ENCODE results near the gene TAX1BP3. TPM values are rescaled to one million over a fixed set of nuclear protein-coding genes. Genes with fewer than 3 reads are reported as not detected.

TAX1BP3 gene
- total and polyA plus RNA-seq, 2 of the 13 experiments (the other 11 are each of a cell fraction or from before 2014, with no cell fraction given) = 16.7 to 45.1 TPM

Other genes starting within 250 kb of the TAX1BP3 start
- not detected in 2 replicates for gene OR1E2, start 234.7 kb downstream of the TAX1BP3 start, total RNA-seq (2016; rRNA removed; fragmentation: Illumina TruSeq; extraction: Trizol)
- not detected in 2 replicates for gene OR1E2, start 234.7 kb downstream of the TAX1BP3 start, polyA plus RNA-seq (2011; rRNA removed)
- not detected in 2 replicates for gene SPATA22, start 196.8 kb downstream of the TAX1BP3 start, total RNA-seq (2016; rRNA removed; fragmentation: Illumina TruSeq; extraction: Trizol)
- gene SPATA22, start 196.8 kb downstream of the TAX1BP3 start, polyA plus RNA-seq (2011; rRNA removed) = not detected in 2 replicates
- gene ASPA, start 192.6 kb downstream of the TAX1BP3 start, total RNA-seq (2016; rRNA removed; fragmentation: Illumina TruSeq; extraction: Trizol) = not detected in 2 replicates
- gene ASPA, start 192.6 kb downstream of the TAX1BP3 start, polyA plus RNA-seq (2011; rRNA removed) = not detected in 2 replicates
- 0.46 and 1.0 TPM in 2 replicates for gene TRPV3, start 110.8 kb downstream of the TAX1BP3 start, total RNA-seq (2016; rRNA removed; fragmentation: Illumina TruSeq; extraction: Trizol)
- gene TRPV3, start 110.8 kb downstream of the TAX1BP3 start, polyA plus RNA-seq (2011; rRNA removed) = 0.40 and 0.90 TPM in 2 replicates
- 2.2 and 5.3 TPM in 2 replicates for gene TRPV1, start 59.2 kb downstream of the TAX1BP3 start, total RNA-seq (2016; rRNA removed; fragmentation: Illumina TruSeq; extraction: Trizol)
- gene TRPV1, start 59.2 kb downstream of the TAX1BP3 start, polyA plus RNA-seq (2011; rRNA removed) = 8.0 and 9.5 TPM in 2 replicates
- 25.2 and 30.9 TPM in 2 replicates for gene SHPK, start 32.3 kb downstream of the TAX1BP3 start, total RNA-seq (2016; rRNA removed; fragmentation: Illumina TruSeq; extraction: Trizol)
- 16.2 and 20.4 TPM in 2 replicates for gene SHPK, start 32.3 kb downstream of the TAX1BP3 start, polyA plus RNA-seq (2011; rRNA removed)
- 6.5 and 13.7 TPM in 2 replicates for gene CTNS, start 31.8 kb downstream of the TAX1BP3 start, total RNA-seq (2016; rRNA removed; fragmentation: Illumina TruSeq; extraction: Trizol)
- 9.5 and 13.0 TPM in 2 replicates for gene CTNS, start 31.8 kb downstream of the TAX1BP3 start, polyA plus RNA-seq (2011; rRNA removed)
- 42.2 and 45.1 TPM in 2 replicates for gene EMC6, start 234 bp upstream of the TAX1BP3 start, total RNA-seq (2016; rRNA removed; fragmentation: Illumina TruSeq; extraction: Trizol)
- gene EMC6, start 234 bp upstream of the TAX1BP3 start, polyA plus RNA-seq (2011; rRNA removed) = 47.7 and 53.7 TPM in 2 replicates
- gene P2RX5, start 27.6 kb upstream of the TAX1BP3 start, total RNA-seq (2016; rRNA removed; fragmentation: Illumina TruSeq; extraction: Trizol) = 0.90 and 0.95 TPM in 2 replicates
- gene P2RX5, start 27.6 kb upstream of the TAX1BP3 start, polyA plus RNA-seq (2011; rRNA removed) = 1.0 and 1.7 TPM in 2 replicates
- 7.8 and 8.1 TPM in 2 replicates for gene HASPIN, start 55.3 kb upstream of the TAX1BP3 start, total RNA-seq (2016; rRNA removed; fragmentation: Illumina TruSeq; extraction: Trizol)
- gene HASPIN, start 55.3 kb upstream of the TAX1BP3 start, polyA plus RNA-seq (2011; rRNA removed) = 1.9 and 2.7 TPM in 2 replicates
- gene ITGAE, start 132.6 kb upstream of the TAX1BP3 start, total RNA-seq (2016; rRNA removed; fragmentation: Illumina TruSeq; extraction: Trizol) = 49.0 and 56.3 TPM in 2 replicates
- 38.2 and 42.3 TPM in 2 replicates for gene ITGAE, start 132.6 kb upstream of the TAX1BP3 start, polyA plus RNA-seq (2011; rRNA removed)
- gene NCBP3, start 177.7 kb upstream of the TAX1BP3 start, total RNA-seq (2016; rRNA removed; fragmentation: Illumina TruSeq; extraction: Trizol) = 20.6 and 24.8 TPM in 2 replicates
- 16.6 and 19.5 TPM in 2 replicates for gene NCBP3, start 177.7 kb upstream of the TAX1BP3 start, polyA plus RNA-seq (2011; rRNA removed)
- gene CAMKK1, start 224.5 kb upstream of the TAX1BP3 start, total RNA-seq (2016; rRNA removed; fragmentation: Illumina TruSeq; extraction: Trizol) = 0.83 and 1.5 TPM in 2 replicates
- 1.6 and 2.1 TPM in 2 replicates for gene CAMKK1, start 224.5 kb upstream of the TAX1BP3 start, polyA plus RNA-seq (2011; rRNA removed)
- 0.04 TPM in 1 of 2 replicates, not detected in the other for gene P2RX1, start 247.9 kb upstream of the TAX1BP3 start, total RNA-seq (2016; rRNA removed; fragmentation: Illumina TruSeq; extraction: Trizol)
- gene P2RX1, start 247.9 kb upstream of the TAX1BP3 start, polyA plus RNA-seq (2011; rRNA removed) = 0.50 and 0.84 TPM in 2 replicates